ENCODE measurements around the gene HSD17B11. TPM values are rescaled to one million over a fixed set of nuclear protein-coding genes. Genes with fewer than 3 reads are reported as not detected.

The HSD17B11 gene
- total and polyA plus RNA-seq, 2 of the 8 experiments (the other 6 are each of a cell fraction or from before 2014, with no cell fraction given) = 6.0 to 9.0 TPM

- DNase-seq (ENCODE audit: low read depth in 1 of 2, low spot score in 2 of 2) = no peak
- CTCF ChIA-PET (ENCODE audit: partially characterized antibody) = interaction anchor here (0.6 to 1.5 kb wide), 2 partner anchors 123 to 168 kb away, joined by 3 to 4 read pairs; no protein-coding TSS in a partner anchor
- Histone ChIP-seq H2BK20ac (ENCODE audit: low read length) (no peak overlapping the region), H3K56ac (replicated peaks; ENCODE audit: insufficient read length, low read depth, low read length) (no peak overlapping the region), H3K18ac (ENCODE audit: extremely low read depth, low read length) (no peak overlapping the region), H4K20me1 (replicated peaks in 1 of 2; ENCODE audit: control insufficient read depth in 1 of 2, insufficient read depth in 2 of 2, low read length in 2 of 2) (no peaks in the 10 kb centered on the region), H3K36me3 (ENCODE audit: control insufficient read depth in 2 of 4, insufficient read depth in 4 of 4, low read length in 3 of 4) (no peaks in the 10 kb centered on the region), H3K27ac (ENCODE audit: low read depth, low read length) (no peak overlapping the region), H3K4ac (replicated peaks; ENCODE audit: insufficient read length, low read depth, low read length) (no peak overlapping the region), H3K9me3 (ENCODE audit: insufficient read depth in 2 of 2, low read depth in 1 of 2, low read length in 1 of 2) (no peaks in the 10 kb centered on the region), H3K79me1 (ENCODE audit: low read depth, low read length) (no peaks in the 10 kb centered on the region), H3K9ac (replicated peaks in 1 of 4; ENCODE audit: extremely low read depth in 1 of 4, low read depth in 3 of 4, low read length in 3 of 4) (no peak overlapping the region), H2AK5ac (ENCODE audit: low read depth, low read length) (no peak overlapping the region), H2BK12ac (ENCODE audit: low read depth, low read length) (no peak overlapping the region), H3K27me3 (replicated peaks in 1 of 4; ENCODE audit: control insufficient read depth in 3 of 4, extremely low read depth in 1 of 4, insufficient read depth in 3 of 4, low read length in 3 of 4) (no peaks in the 10 kb centered on the region), H2BK120ac (replicated peaks; ENCODE audit: low read depth, low read length) (no peak overlapping the region), H4K8ac (ENCODE audit: extremely low read depth, insufficient read depth, low read length) (no peak overlapping the region), H2AFZ (ENCODE audit: low read length) (no peak overlapping the region), H4K5ac (ENCODE audit: insufficient read length, low read depth, low read length) (no peak overlapping the region), H2BK5ac (ENCODE audit: low read depth, low read length) (no peak overlapping the region), H3K4me3 (ENCODE audit: extremely low read depth in 1 of 4, insufficient read depth in 2 of 4, low read depth in 3 of 4, low read length in 4 of 4) (no peak overlapping the region), H3K23ac (ENCODE audit: insufficient read length) (no peak overlapping the region), H3K4me1 (replicated peaks in 1 of 4; ENCODE audit: control insufficient read depth in 3 of 4, insufficient read depth in 4 of 4, low read length in 3 of 4) (no peaks in the 10 kb centered on the region), H3K4me2 (ENCODE audit: insufficient read depth in 1 of 2, low read depth in 2 of 2, low read length in 2 of 2) (no peak overlapping the region), H2BK15ac (ENCODE audit: low read length) (no peak overlapping the region), H3K79me2 (ENCODE audit: control insufficient read depth in 1 of 2, insufficient read depth in 2 of 2, low read length in 2 of 2) (no peaks in the 10 kb centered on the region), H3K14ac (ENCODE audit: insufficient read length) (no peak overlapping the region), H3K23me2 (ENCODE audit: low read depth, low read length) (no peaks in the 10 kb centered on the region), H4K91ac (replicated peaks; ENCODE audit: insufficient read length, low read length) (no peak overlapping the region)
- FAIRE-seq = no peak
- POLR2A ChIA-PET (ENCODE audit: partially characterized antibody) = interaction anchor here (1.2 kb wide), 1 partner anchor 49 kb away, joined by 3 read pairs; the partner anchor contains the start of gene HSD17B11
- 95% methylated on average over 3 of the region's 3 CpGs; no CpG with 5 or more reads in 1 of the 2 experiments for WGBS, 2 experiments (ENCODE audit: extremely low coverage in 1 of 2, insufficient coverage in 1 of 2, insufficient read length in 1 of 2, insufficient replicate concordance in 2 of 2, low coverage in 1 of 2, low lambda C conversion rate in 2 of 2, missing lambda C conversion rate in 1 of 2)
- TF ChIP-seq MAX (IDR thresholded peaks at IDR 0.05) = no peak
- TF ChIP-seq JUND (IDR thresholded peaks at IDR 0.05; ENCODE audit: low read length) = no peak
- no peak for TF ChIP-seq SIRT6 (IDR thresholded peaks at IDR 0.05; ENCODE audit: low read length)
- no peak for TF ChIP-seq BACH1 (IDR thresholded peaks at IDR 0.05; ENCODE audit: low read length)
- no peak for TF ChIP-seq RNF2 (IDR thresholded peaks at IDR 0.05; ENCODE audit: borderline replicate concordance, low read depth, low read length, missing control alignments, poor library complexity, severe bottlenecking)
These were observed 48.1 kb downstream of the HSD17B11 start for GRCh38 chr4:87342872-87343271.

All from H1 (cell line).